NCI-H1436 treated with DMSO at 0.1 percent for 48 hours (cell line): ENCODE measurements around the gene CDC20B.
"Not testable (repeated sequence)": the region's sequence is repeated elsewhere in the genome, so short reads cannot be mapped to it uniquely, and the experiment has no call there.

Experiments
- DNase-seq: peaks from one replicate; lab custom pipeline; 2025; lab: John Stamatoyannopoulos, UW

CDC20B gene

GRCh38 chr5:55104036-55104772 lies 68.8 kb downstream of the CDC20B start:
- DNase-seq, result no peak

GRCh38 chr5:55102348-55102747 lies 70.6 kb downstream of the CDC20B start, which contains the start of gene GZMA:
Gene GZMA, plus strand, starts transcription at chr5:55102646. Its CDS starts 37 bp downstream, at chr5:55102683.
- DNase-seq, result no peak

- DNase-seq, result no peak
Measured at GRCh38 chr5:55101556-55102276, 71.3 kb downstream of the CDC20B start.

GRCh38 chr5:55101148-55101547 lies 71.8 kb downstream of the CDC20B start:
- not testable (repeated sequence) for DNase-seq

GRCh38 chr5:55096861-55097260 lies 76.1 kb downstream of the CDC20B start:
- no peak for DNase-seq

GRCh38 chr5:55096182-55096581 lies 76.8 kb downstream of the CDC20B start:
- DNase-seq, result no peak

- DNase-seq, result not testable (repeated sequence)
Measured at GRCh38 chr5:55091011-55091410, 82.0 kb downstream of the CDC20B start.

GRCh38 chr5:55089301-55089700 lies 83.7 kb downstream of the CDC20B start:
- DNase-seq, result not testable (repeated sequence)

- DNase-seq, result no peak
Measured at GRCh38 chr5:55081541-55081940, 91.4 kb downstream of the CDC20B start.

- no peak for DNase-seq
Measured at GRCh38 chr5:55073211-55073610, 99.8 kb downstream of the CDC20B start.

- DNase-seq, result no peak
Measured at GRCh38 chr5:55072666-55073065, 100.3 kb downstream of the CDC20B start.

GRCh38 chr5:55071413-55071812 lies 101.6 kb downstream of the CDC20B start:
- DNase-seq, result no peak

GRCh38 chr5:55070968-55071367 lies 102.0 kb downstream of the CDC20B start:
- no peak for DNase-seq

- DNase-seq, result no peak
Measured at GRCh38 chr5:55066277-55066676, 106.7 kb downstream of the CDC20B start.

- DNase-seq, result no peak
Measured at GRCh38 chr5:55064523-55064922, 108.5 kb downstream of the CDC20B start.

- DNase-seq, result no peak
Measured at GRCh38 chr5:55063899-55064298, 109.1 kb downstream of the CDC20B start.

GRCh38 chr5:55063220-55063863 lies 109.6 kb downstream of the CDC20B start:
- DNase-seq, result no peak
